Renal cortex interstitium (tissue), 11 donors: ENCODE data around the gene MSH3. TPM values are rescaled to one million over a fixed set of nuclear protein-coding genes. Genes with fewer than 3 reads are reported as not detected.
"Not testable (repeated sequence)": the region's sequence is repeated elsewhere in the genome, so short reads cannot be mapped to it uniquely, and the experiment has no call there.

Source experiments
- DNase-seq, 11 donors: peaks; one replicate each; pipeline ENCODE4 v3.0.0-alpha.2; 2013; ENCODE audit warnings: low read depth in 9 of 11, low spot score in 4 of 11; ENCODE audit errors: extremely low read depth in 1 of 11
- polyA plus RNA-seq, 3 donors: library from polyadenylated mRNA; unstranded; fragments of 120-200 nt; gene quantifications; one replicate each; pipeline ENCODE4 v1.2.1, GENCODE V29; 2013; ENCODE audit not compliant: insufficient read length in 3 of 3

MSH3 gene
- polyA plus RNA-seq, 3 donors: 21.5 to 25.7 (median 23.8) TPM

DNA sequence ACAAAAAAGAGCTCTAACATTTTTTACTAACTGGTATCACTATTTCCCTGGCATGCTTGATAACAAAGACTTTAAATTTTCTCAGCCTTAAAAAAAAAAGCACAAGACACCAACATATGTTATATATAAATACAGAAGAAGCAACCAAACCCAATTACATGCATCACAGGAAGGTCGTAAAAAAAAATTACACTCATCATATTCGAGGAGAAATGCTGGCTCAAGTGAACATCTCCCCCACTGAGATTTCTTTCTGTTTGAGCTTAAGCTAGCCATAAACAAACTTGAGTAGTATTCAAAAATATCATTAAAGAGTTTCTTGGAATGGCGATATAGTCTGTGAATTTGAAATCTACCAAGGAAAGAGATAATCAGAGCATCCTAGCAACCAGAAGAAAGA, 7.5 kb upstream of the MSH3 start:
- no peak for DNase-seq

DNA sequence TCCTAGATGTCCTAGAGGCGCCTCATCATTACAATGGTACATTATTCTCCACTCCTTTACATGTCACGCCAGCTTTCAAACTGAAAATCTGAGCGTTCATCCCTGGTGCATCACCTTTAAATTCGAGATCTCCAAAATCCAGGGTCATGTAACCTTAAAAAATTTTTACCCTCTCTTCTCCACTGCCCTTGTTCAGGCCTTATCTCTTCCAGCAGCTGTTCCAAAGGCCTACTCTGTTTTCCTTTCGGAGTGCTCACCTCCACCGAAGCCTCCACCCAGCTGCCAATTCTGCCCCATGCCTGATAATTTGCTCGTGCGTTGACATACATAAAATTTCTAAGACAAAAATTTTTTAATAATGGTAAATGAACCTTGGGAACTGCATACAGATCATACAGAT, 950 bp upstream of the MSH3 start:
- no peak for DNase-seq

DNA sequence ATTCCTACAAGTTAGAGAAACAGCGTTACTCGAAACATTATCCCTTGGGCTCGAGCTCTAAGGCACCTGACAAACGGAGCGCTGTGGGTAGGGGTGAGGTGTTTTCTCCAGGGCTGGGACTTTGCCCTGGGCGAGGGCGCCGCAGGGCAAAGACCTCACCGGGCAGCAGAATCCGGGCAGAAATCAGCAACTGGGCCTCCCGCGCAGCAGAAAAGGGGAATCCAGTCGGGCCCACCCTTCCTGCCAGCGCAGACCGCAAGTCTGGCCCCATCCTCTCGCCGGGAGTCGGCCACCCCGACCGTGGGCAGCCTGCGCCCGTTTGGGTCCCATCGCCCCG, 430 bp upstream of the MSH3 start:
- peak in 2 of 11 donors; percentile 4 to 20 for DNase-seq

DNA sequence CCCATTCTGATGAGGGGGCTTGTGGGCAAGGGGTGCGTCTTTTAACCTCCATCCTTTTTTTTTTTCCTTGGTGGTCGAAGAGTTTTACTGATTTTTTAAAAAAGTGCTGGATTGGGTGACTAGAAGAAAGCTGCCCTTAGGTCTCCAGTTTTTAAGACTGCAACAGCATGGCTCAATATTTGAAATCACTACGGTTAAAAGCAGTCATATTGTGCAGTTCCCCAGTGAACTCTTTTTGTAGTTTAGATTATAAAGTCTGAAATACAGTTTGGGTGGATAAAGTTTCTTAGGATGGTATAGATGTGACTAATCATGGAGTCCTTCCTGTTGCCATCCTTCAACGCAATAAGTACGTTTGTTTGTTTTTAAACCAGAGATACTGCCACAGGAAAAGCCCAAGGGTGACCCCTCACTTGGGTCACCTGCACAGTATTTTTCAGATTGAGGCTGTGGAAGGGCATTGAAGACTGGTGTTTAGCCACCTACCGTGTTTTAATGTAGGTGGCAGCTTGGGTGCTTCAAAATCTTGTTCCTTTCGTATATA, 851 bp downstream of the MSH3 start:
- DNase-seq: no peak

DNA sequence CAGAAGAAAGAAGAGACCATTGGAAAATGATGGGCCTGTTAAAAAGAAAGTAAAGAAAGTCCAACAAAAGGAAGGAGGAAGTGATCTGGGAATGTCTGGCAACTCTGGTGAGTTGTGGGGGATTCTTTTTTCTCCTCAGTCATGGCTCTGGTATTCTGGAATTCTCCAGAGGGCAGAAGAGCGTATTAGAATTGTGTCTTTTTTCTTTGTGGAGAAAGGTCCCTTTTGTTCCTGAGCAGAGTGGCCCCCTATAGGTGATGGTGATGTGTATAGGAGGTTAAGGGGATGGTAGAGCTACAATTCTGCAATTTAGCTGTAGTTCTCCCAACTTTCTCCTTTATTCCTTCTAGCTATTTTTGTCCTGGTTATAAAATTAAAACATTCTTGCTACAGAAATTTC, 2.0 kb downstream of the MSH3 start:
- DNase-seq: no peak

DNA sequence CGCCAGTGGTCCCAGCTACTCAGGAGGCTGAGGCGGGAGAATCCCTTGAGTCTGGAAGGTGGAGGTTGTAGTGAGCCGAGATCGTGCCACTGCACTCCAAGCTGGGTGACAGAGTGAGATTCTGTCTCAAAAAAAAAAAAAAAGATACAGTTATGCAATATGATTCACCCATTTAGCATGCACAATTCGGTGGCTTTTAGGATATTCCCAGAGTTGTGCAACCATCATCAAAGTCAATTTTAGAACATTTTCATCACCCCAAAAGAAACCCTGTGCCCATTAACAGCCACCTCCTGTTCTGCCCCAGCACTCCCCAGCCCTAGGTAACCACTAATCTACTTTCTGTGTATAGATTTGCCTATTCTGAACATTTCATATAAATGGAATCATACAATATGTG, 4.7 kb downstream of the MSH3 start:
- no peak for DNase-seq

DNA sequence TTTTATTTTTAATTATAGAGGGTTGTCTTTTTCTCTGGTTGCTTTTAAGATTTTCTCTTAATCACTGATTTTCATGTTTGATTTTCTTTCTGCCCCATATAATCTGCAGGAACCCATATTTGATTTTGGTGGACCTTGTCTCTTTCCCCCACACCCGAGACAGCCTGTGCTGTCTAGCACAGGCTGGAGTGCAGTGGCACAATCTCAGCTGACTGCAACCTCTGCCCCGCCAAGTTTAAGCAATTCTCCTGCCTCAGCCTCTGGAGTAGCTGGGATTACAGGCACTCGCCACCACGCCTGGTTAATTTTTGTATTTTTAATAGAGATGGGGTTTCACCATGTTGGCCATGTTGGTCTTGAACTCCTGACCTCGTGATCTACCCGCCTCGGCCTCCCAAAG, 6.2 kb downstream of the MSH3 start:
- not testable (repeated sequence) for DNase-seq

DNA sequence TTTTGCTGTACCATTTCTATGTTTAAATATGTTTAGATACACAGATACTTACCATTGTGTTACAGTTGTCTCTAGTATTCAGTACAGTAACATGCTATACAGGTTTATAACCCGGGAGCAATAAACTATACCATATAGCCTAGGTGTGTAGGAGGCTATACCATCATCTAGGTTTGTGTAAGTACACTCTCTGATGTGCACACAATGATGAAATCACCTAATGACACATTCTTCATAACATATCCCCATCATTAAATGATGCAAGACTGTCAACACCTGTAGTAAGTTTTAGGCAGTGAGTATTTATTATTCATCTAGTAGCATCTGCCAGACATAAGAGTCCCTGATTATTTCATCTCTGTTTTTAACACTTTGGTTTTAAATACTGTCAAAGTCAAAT, 7.7 kb downstream of the MSH3 start:
- no peak for DNase-seq

DNA sequence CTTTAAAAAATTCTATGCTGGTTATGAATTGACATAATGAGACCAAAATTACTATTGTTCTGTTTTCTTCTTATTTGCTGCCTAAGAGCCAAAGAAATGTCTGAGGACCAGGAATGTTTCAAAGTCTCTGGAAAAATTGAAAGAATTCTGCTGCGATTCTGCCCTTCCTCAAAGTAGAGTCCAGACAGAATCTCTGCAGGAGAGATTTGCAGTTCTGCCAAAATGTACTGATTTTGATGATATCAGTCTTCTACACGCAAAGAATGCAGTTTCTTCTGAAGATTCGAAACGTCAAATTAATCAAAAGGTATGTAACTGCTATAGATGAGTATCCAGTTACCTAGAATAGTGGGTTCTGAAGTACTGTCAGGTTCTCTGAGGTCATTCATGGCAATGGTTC, 10.6 kb downstream of the MSH3 start:
- DNase-seq: no peak

DNA sequence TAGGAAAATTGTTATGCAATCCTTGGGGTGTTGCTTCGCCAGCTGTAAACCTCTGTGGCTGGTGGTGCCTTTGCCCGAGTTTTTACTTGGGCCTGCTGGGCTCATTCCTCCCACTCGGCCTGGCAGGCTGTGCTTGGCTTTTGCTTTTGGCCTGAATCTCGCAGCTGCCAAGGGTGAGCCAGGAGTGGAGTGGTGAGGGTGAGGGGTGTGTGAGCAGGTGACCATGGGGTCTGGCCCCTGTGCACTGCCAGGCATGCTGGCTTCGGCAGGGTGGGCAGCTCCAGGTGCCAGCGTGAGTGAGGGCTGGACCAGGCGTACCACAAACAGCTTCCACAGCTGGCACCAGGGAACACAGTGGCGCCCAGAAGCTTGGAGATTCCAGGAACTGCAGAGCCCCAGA, 12.9 kb downstream of the MSH3 start:
- DNase-seq: no peak

DNA sequence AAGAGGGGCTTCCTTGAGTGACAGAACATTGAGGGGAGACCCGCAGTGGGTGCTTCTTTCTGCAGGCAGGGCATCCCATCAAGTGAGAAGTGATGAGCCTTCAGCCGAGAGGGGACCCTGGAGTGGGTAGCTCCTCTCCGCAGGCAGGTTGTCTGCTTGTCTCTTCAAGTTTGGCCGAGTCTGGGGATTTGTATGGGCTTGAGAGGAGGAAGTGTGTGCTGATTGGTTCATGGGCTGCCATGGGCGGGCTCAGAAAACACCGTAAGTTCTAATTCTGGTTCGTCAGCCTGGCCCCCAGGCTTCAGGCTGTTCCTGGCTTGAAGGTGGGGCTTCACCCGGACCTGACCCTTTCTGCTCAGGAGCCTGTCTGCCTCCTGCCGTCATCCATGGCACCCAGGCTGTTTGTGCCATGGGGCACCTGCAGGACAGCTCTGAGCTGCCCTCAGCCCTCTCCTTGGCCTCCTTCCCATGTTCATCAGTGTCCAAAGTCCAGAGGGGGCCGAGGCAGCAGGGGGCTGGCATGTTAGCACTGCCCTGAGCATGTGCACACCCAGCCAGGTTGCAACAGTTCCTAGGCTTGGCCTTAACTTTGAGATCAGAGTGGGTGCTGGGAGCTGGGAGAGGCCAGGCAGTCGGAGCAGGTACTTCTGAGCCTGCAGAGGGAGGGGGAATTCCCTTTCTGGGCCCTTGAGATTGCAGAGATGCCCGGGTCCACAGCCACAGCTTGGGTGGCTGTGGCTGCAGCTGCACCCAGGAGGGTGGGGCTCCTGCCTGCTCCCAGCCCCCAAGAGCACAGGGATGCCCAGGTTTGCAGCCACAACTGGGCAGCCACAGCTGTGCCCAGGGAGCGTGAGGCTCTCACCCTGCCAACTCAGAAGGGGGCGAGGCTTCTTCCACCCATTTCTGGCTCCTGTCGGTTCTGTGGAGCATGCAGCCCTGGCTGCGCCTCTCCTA, 13.8 kb downstream of the MSH3 start:
- DNase-seq: no peak

DNA sequence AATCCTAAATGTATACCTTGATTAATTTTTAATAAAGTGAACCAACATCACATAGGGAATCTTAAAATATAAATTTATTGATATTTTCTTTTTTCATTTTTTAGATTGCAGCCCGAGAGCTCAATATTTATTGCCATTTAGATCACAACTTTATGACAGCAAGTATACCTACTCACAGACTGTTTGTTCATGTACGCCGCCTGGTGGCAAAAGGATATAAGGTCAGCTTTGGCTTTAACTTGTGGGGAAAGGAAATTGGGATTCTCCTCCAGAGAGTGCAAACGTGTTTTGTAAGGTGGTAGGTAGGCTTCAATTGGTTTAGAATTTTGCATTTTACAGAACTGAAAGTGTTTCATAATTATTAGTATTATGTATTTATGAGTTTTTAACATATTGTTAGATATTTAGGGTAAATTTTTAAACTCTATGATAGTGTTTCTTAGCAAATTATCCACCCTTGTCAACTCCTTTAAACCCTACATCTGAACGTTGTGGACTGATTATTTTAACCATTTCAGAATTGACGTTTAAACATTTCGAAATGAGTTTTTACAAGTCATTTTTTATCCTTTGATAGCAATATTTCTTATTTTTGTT, 17.8 kb downstream of the MSH3 start:
- peak in 9 of 11 donors; percentile 37 to 73 (median 41) for DNase-seq

DNA sequence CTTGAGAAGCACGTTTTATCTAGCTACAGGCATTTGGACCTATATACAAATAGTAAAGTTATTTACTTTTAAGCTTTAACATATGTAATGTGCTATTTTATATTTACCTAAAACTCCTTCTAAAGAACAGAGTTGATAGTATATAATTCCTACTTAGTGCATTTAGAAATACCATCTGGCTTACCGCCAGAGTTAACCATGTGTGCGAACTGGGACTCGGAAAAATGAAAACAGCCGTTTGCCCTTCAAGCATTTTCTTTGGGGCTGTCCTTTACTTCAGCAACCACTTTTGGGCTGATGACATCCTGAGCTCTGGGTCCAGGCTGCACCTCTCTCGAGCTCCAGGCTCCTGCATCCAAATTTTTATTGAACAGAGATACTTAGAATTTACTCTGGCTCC, 22.3 kb downstream of the MSH3 start:
- DNase-seq: no peak

DNA sequence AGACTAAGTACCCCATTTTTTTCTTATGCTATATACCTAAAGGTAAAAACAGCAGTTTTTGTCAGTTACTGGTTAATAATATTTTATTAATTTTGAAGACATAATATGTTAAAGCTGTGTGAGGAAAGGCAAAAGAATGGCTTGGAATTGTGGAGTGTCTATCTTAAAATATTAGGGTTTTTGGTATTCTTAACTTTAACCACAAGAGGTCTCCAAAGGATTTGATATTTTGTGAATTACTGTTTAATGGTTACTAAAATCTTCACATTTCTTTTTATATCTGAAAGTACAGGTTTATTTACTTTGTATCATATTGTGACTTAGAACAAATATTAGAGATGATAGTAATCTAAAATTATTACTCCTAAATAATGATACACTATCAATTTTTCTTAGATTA, 32.3 kb downstream of the MSH3 start:
- peak in 2 of 11 donors; percentile 8 to 24 for DNase-seq

DNA sequence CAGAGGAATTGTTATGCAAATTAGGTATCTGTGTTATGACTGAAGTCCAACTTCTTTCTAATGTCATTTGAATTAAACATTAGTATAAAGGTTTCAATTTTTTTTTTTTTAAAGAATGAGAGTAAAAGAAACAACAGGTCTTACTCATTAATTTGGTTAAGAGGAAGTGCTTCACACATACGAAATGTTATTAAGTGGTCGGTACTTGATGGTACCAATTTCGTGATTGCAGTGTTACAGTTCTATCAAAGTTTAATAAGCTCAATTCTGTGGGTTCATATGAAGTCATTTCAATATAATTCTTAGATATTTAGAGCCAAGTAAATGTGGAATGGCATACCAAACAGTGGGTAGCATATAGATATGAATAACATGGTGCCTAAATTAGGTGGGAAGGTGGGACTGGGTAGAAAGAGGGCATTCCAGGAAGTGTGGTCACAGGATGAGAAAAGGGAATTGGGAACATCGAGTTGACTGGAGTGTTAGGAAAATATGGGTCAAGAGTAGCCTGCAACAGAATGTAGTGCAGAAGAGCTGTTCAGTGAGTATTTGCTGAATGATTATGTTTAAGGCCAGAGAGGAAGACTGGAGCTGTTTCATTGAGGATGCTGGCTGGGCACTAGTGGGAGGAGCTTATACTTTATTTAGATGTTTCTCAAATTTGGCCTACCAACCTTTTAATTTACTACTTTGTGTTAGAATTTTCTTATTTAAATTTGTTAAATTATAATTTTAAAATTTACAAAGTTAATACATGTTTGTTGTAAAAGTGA, 34.4 kb downstream of the MSH3 start:
- no peak for DNase-seq

DNA sequence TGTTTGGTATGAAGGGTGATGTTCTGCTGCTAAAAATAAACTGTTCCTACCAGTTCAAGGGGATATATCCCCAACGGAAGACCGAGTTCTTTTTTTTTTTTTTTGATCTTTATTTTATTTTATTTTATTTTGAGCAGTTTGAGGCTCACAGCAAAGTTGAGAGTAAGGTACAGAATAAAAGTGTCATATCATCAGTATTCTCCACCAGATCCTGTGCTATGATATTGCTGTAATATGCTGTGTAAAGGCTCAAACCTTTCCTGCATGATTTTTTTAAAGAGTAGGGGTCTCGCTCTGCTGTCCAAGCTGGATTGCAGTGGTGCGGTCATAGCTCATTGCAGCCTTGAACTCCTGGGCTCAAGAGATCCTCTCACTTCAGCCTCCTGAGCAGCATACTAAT, 35.2 kb downstream of the MSH3 start:
- no peak for DNase-seq

DNA sequence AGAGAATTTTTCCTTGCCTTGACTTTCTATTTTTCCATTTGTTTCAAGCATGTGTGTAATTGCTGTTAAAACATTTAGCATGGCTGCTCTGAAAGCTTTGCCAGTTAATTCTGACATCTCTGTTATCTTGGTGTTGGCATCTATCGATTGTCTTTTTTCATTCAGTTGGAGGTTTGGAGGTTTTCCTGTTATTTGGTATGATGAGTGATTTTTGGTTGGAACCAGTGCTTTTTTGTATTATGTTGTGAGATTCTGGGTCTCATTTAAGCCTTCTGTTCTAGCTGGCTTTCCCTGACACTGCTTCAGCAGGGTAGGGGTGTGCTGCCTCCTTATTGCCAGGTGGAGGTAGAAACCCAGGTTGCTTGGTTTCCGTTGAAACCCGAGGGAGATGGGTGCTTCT, 41.2 kb downstream of the MSH3 start:
- no peak for DNase-seq

DNA sequence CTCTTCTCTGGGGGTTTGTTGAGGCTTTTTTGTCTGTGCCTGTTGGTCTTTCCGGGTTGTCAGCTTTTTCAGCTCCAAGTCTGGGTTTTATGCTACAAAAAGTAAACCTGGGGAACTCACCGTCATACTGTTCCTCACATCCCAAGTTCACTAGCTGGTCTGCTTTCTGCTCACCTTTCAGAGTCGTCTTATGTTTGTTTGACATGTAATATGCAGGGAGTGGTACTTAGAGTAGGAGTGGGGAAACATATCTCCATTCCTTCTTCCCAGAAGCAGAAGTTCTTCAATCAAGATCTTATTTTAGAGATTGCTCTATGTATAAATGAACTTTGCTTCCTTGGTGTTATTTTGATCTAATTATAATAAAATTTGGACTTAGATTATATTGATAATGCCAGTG, 42.0 kb downstream of the MSH3 start:
- no peak for DNase-seq

DNA sequence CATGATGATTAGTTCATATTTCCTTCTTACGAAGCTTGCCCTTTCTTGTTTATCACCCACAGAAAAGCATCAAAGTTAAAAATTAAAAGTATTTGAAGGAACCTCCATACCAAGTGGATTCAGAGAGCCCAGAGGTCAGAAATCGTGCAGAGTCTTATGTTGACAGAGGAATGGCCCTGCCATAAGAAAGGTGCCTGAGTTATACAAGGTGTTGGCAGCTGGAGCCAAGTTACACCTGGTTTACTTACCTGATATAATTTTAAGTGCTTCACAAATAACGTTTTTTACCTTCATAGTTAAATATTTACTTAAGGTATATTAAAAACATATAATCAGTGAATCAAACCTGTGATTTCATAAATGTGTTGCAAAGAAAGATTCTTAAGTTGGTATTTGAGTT, 42.6 kb downstream of the MSH3 start:
- no peak for DNase-seq

DNA sequence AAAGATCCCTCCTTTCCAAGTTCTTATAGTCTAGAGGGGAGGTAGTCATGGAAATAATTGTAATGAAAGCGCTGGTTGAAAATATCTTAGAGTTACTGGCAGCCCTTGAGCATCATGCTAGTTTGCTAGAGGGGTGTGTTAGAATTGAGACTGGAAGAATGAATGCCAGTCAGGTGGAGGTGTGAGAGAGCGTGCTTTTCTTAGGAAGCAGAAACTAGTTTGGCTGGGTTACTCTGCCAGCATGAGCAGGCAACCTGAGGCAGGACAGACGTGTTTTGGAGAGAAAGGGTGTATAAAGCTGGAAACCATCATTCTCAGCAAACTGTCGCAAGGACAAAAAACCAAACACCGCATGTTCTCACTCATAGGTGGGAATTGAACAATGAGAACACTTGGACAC, 43.9 kb downstream of the MSH3 start:
- DNase-seq: no peak
